ENCODE results near the gene FAM20C. TPM values are rescaled to one million over a fixed set of nuclear protein-coding genes. Genes with fewer than 3 reads are reported as not detected.
A peak's percentile ranks its signal among the peaks of the same experiment; 100 is the strongest.

The FAM20C gene
- total RNA-seq, 1 experiment from 2014 or later = 62.6 TPM

GRCh38 chr7:218896-219580 lies 26.7 kb downstream of the FAM20C start:
- Histone ChIP-seq H4K20me1 (ENCODE audit: control insufficient read depth, insufficient read depth, insufficient read length) (peaks cover 2% of the 10 kb centered on the region), H3K79me1 (ENCODE audit: insufficient read depth, low read depth, low read length, poor library complexity, severe bottlenecking) (no peaks in the 10 kb centered on the region), H2BK20ac (ENCODE audit: low read depth, low read length, poor library complexity, severe bottlenecking) (no peak overlapping the region), H2AFZ (ENCODE audit: low read length) (no peak overlapping the region), H3K4me1 (ENCODE audit: insufficient read depth, low read length) (no peaks in the 10 kb centered on the region; the same call in 1 of the 2 replicates), H3K27me3 (ENCODE audit: insufficient read depth, low read length) (no peaks in the 10 kb centered on the region), H3K23ac (ENCODE audit: insufficient read length, low read depth, low read length) (no peak overlapping the region), H2BK12ac (ENCODE audit: insufficient read length, low read depth, low read length) (no peak overlapping the region), H3K4me2 (ENCODE audit: insufficient read depth, insufficient read length, low read length) (no peak overlapping the region), H3K56ac (ENCODE audit: insufficient read length, low read depth, low read length) (no peak overlapping the region), H3T11ph (ENCODE audit: low read length) (no peak overlapping the region), H4K8ac (replicated peaks; ENCODE audit: insufficient read length, low read depth, low read length) (no peak overlapping the region), H3K23me2 (ENCODE audit: insufficient read length, low read depth, low read length, poor library complexity, severe bottlenecking) (no peaks in the 10 kb centered on the region), H4K5ac (ENCODE audit: insufficient read length, low read depth, low read length) (no peak overlapping the region), H3K9ac (ENCODE audit: extremely low read depth, insufficient read length, low read length) (no peak overlapping the region), H3K27ac (ENCODE audit: insufficient read length, low read depth, low read length) (no peak overlapping the region), H4K91ac (ENCODE audit: insufficient read length, low read depth, low read length) (no peak overlapping the region), H2BK120ac (ENCODE audit: low read depth, low read length, poor library complexity, severe bottlenecking) (no peak overlapping the region), H3K79me2 (ENCODE audit: insufficient read depth, low read length) (no peaks in the 10 kb centered on the region; the same call in 1 of the 2 replicates), H2AK5ac (ENCODE audit: insufficient read length, low read length) (no peak overlapping the region), H3K4ac (ENCODE audit: low read depth, low read length) (no peak overlapping the region), H3K14ac (ENCODE audit: insufficient read depth, low read length) (no peak overlapping the region), H2BK15ac (ENCODE audit: low read depth, low read length) (no peak overlapping the region), H3K18ac (ENCODE audit: insufficient read length, low read depth, low read length) (no peak overlapping the region), H2BK5ac (ENCODE audit: insufficient read length, low read length) (no peak overlapping the region), H3K9me3 (ENCODE audit: control insufficient read depth, low read depth, low read length) (no peaks in the 10 kb centered on the region)
- no peak for DNase-seq
- no peak for TF ChIP-seq CTCF (conservative IDR thresholded peaks at IDR 0.05)
- Mint-ChIP-seq H3K36me3 (ENCODE audit: insufficient read depth in 1 of 3, low read depth in 3 of 3) (peaks cover 9 to 27% (median 12%) of the 10 kb centered on the region in 3 experiments), H3K4me1 (peaks cover 11 to 13% of the 10 kb centered on the region in 2 experiments), H3K4me3 (no peak overlapping the region), H3K27me3 (ENCODE audit: low read depth) (peaks cover 2% of the 10 kb centered on the region; the same call in 1 of the 2 replicates), H3K27ac (peak overlapping the region in 1 of 3 experiments; percentile 14; a peak in 1 of 7 replicates), H3K9me3 (no peaks in the 10 kb centered on the region)
- no CpG with 5 or more reads among the region's 28 CpGs for WGBS (ENCODE audit: extremely low coverage, insufficient read length, low lambda C conversion rate)
